ENCODE measurements around the gene SMO.

DNA sequence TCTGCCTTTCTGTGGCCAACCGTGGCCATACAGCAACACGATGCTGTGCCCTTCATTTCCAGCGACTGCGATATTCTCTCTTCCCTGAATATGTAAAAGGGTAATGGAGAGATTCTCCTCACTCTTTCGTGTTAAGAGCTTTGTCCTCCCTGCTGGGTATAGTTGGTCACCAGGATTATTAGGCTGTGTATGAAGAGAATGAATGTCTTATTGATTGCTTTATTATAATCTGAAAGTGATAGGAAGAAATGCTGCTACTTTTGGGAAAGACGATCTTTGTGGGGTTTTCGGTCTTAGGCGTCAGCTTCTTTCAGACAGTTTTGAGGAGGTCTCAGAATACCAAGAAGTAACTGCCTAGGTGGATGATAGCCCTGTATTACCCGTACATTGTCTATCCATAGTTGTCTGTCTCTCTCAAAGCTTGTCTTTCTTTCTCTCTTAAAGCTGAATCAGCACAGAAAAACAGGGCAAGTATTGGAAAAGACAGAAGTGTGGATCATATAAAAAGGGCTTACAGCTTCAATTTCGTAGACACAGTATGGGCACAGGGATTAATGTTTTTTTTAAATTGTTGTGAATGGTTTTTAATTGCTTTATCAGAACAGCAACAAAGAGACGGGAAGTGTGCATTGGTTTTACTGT lies 37.6 kb downstream of the SMO start:
- no peak for TF ChIP-seq POLR2AphosphoS5 (IDR thresholded peaks at IDR 0.05)
- TF ChIP-seq, protein P1, sequence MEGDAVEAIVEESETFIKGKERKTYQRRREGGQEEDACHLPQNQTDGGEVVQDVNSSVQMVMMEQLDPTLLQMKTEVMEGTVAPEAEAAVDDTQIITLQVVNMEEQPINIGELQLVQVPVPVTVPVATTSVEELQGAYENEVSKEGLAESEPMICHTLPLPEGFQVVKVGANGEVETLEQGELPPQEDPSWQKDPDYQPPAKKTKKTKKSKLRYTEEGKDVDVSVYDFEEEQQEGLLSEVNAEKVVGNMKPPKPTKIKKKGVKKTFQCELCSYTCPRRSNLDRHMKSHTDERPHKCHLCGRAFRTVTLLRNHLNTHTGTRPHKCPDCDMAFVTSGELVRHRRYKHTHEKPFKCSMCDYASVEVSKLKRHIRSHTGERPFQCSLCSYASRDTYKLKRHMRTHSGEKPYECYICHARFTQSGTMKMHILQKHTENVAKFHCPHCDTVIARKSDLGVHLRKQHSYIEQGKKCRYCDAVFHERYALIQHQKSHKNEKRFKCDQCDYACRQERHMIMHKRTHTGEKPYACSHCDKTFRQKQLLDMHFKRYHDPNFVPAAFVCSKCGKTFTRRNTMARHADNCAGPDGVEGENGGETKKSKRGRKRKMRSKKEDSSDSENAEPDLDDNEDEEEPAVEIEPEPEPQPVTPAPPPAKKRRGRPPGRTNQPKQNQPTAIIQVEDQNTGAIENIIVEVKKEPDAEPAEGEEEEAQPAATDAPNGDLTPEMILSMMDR (IDR thresholded peaks at IDR 0.05) = no peak
- no peak for TF ChIP-seq POLR2A (IDR thresholded peaks at IDR 0.05)
- TF ChIP-seq EP300 (IDR thresholded peaks at IDR 0.05; ENCODE audit: low read depth) = no peak
